ENCODE measurements around the gene ATF4.

Gene ATF4

DNA sequence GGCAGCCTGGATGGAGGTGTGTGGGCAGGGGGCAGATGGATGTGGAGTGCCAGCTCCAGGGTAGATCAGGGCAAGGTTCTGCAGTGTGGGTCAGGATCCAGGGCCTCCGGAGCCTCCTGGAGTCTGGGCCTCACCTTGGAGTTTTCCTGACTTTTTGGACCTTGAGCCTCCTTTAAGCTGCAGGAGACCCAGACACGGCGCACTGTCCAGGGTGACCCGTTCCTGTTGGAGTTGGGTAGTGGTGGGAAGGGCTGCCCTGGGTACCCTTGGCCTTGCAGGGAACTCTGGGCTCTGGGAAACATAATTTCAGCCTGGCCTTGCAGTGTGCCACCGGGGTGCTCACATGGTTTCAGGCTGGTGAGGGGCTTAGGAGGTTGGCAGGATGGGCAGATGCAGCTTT is 46.5 kb upstream of the ATF4 start:
- Histone ChIP-seq H3K27me3 (ENCODE audit: insufficient read depth, poor library complexity, severe bottlenecking) (no peaks in the 10 kb centered on the region), H3K4me3 (replicated peaks; ENCODE audit: insufficient read depth, low read length) (no peak overlapping the region), H3K27ac (replicated peaks) (no peak overlapping the region)
- no peak for TF ChIP-seq GABPA (IDR thresholded peaks at IDR 0.05; ENCODE audit: low read depth)
- TF ChIP-seq CTCF (IDR thresholded peaks at IDR 0.05; ENCODE audit: insufficient read depth, low read length): no peak
- TF ChIP-seq, protein P1, sequence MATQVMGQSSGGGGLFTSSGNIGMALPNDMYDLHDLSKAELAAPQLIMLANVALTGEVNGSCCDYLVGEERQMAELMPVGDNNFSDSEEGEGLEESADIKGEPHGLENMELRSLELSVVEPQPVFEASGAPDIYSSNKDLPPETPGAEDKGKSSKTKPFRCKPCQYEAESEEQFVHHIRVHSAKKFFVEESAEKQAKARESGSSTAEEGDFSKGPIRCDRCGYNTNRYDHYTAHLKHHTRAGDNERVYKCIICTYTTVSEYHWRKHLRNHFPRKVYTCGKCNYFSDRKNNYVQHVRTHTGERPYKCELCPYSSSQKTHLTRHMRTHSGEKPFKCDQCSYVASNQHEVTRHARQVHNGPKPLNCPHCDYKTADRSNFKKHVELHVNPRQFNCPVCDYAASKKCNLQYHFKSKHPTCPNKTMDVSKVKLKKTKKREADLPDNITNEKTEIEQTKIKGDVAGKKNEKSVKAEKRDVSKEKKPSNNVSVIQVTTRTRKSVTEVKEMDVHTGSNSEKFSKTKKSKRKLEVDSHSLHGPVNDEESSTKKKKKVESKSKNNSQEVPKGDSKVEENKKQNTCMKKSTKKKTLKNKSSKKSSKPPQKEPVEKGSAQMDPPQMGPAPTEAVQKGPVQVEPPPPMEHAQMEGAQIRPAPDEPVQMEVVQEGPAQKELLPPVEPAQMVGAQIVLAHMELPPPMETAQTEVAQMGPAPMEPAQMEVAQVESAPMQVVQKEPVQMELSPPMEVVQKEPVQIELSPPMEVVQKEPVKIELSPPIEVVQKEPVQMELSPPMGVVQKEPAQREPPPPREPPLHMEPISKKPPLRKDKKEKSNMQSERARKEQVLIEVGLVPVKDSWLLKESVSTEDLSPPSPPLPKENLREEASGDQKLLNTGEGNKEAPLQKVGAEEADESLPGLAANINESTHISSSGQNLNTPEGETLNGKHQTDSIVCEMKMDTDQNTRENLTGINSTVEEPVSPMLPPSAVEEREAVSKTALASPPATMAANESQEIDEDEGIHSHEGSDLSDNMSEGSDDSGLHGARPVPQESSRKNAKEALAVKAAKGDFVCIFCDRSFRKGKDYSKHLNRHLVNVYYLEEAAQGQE (IDR thresholded peaks at IDR 0.05; ENCODE audit: insufficient replicate concordance, low read depth): no peak
- TF ChIP-seq POLR2AphosphoS5 (IDR thresholded peaks at IDR 0.05; ENCODE audit: low read depth): no peak
- TF ChIP-seq SPI1 (IDR thresholded peaks at IDR 0.05; ENCODE audit: borderline replicate concordance, low read depth): no peak
- no peak for DNase-seq (ENCODE audit: low read depth in 1 of 2, low spot score in 1 of 2)

GRCh38 chr22:39474351-39475111 is 45.8 kb upstream of the ATF4 start:
- Histone ChIP-seq H3K4me3 (replicated peaks; ENCODE audit: insufficient read depth, low read length) (no peak overlapping the region), H3K27ac (replicated peaks) (no peak overlapping the region), H3K27me3 (ENCODE audit: insufficient read depth, poor library complexity, severe bottlenecking) (no peaks in the 10 kb centered on the region)
- TF ChIP-seq SPI1 (IDR thresholded peaks at IDR 0.05; ENCODE audit: borderline replicate concordance, low read depth) (no peak), POLR2AphosphoS5 (IDR thresholded peaks at IDR 0.05; ENCODE audit: low read depth) (no peak), GABPA (IDR thresholded peaks at IDR 0.05; ENCODE audit: low read depth) (no peak)
- TF ChIP-seq, protein P1 (IDR thresholded peaks at IDR 0.05; ENCODE audit: insufficient replicate concordance, low read depth): no peak
- no peak for DNase-seq (ENCODE audit: low read depth in 1 of 2, low spot score in 1 of 2)

DNA sequence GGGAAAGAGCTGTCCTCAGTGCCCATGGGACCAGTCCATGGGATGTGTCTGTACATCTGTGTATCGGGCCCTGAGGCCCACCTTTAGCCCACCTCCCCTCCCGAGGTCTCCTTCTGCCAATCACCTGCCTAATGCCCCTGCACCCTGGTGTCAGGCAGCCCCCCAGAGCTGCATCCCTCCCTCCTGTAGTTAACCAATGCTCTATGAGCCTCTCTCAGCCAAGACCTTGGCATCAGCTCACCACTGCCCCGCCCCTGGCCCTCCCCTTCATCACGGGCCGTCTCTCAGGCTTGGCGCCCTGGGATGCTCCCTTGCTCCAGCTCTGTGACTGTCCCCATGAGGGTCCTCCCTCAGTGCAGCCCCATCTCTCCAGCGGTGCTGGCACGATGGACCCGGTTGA is 45.0 kb upstream of the ATF4 start:
- TF ChIP-seq GABPA (IDR thresholded peaks at IDR 0.05; ENCODE audit: low read depth) (no peak), SPI1 (IDR thresholded peaks at IDR 0.05; ENCODE audit: borderline replicate concordance, low read depth) (no peak), CTCF (IDR thresholded peaks at IDR 0.05; ENCODE audit: insufficient read depth, low read length) (no peak), POLR2AphosphoS5 (IDR thresholded peaks at IDR 0.05; ENCODE audit: low read depth) (no peak)
- TF ChIP-seq, protein P1 (IDR thresholded peaks at IDR 0.05; ENCODE audit: insufficient replicate concordance, low read depth): no peak
- DNase-seq (ENCODE audit: low read depth in 1 of 2, low spot score in 1 of 2): no peak
- Histone ChIP-seq H3K4me3 (replicated peaks; ENCODE audit: insufficient read depth, low read length) (no peak overlapping the region), H3K27me3 (ENCODE audit: insufficient read depth, poor library complexity, severe bottlenecking) (no peaks in the 10 kb centered on the region), H3K27ac (replicated peaks) (no peak overlapping the region)
